ENCODE results near the gene TMPRSS4.

TMPRSS4 gene

GRCh38 chr11:118076754-118077281, at the start of gene TMPRSS4:
Gene TMPRSS4 (plus strand): TSS chr11:118077078. CDS start chr11:118077303, 225 bp downstream.
- no peak for DNase-seq (ENCODE audit: low spot score)

GRCh38 chr11:118027694-118028093, 49.2 kb upstream of the TMPRSS4 start:
- no peak for DNase-seq (ENCODE audit: low spot score)

- no peak for DNase-seq (ENCODE audit: low spot score)
These were observed 48.3 kb upstream of the TMPRSS4 start for GRCh38 chr11:118028626-118029025.

GRCh38 chr11:118033443-118033842, 43.4 kb upstream of the TMPRSS4 start:
- DNase-seq (ENCODE audit: low spot score): no peak

GRCh38 chr11:118042141-118042540, 34.7 kb upstream of the TMPRSS4 start:
- DNase-seq (ENCODE audit: low spot score): no peak

GRCh38 chr11:118042796-118043195, 34.1 kb upstream of the TMPRSS4 start:
- DNase-seq (ENCODE audit: low spot score): no peak

- no peak for DNase-seq (ENCODE audit: low spot score)
These were observed 31.7 kb upstream of the TMPRSS4 start for GRCh38 chr11:118045191-118045590.

GRCh38 chr11:118046051-118046963, 30.6 kb upstream of the TMPRSS4 start:
- no peak for DNase-seq (ENCODE audit: low spot score)

GRCh38 chr11:118046964-118047700, 29.7 kb upstream of the TMPRSS4 start:
- DNase-seq (ENCODE audit: low spot score): no peak

- no peak for DNase-seq (ENCODE audit: low spot score)
These were observed 29.1 kb upstream of the TMPRSS4 start for GRCh38 chr11:118047749-118048148.

GRCh38 chr11:118048472-118049370, 28.2 kb upstream of the TMPRSS4 start:
- DNase-seq (ENCODE audit: low spot score): no peak

- DNase-seq (ENCODE audit: low spot score): no peak
These were observed 27.1 kb upstream of the TMPRSS4 start for GRCh38 chr11:118049771-118050170.

GRCh38 chr11:118050208-118050891, 26.5 kb upstream of the TMPRSS4 start:
- DNase-seq (ENCODE audit: low spot score): no peak

- DNase-seq (ENCODE audit: low spot score): no peak
These were observed 25.7 kb upstream of the TMPRSS4 start for GRCh38 chr11:118051136-118051610.

GRCh38 chr11:118051611-118052461, 25.0 kb upstream of the TMPRSS4 start:
- no peak for DNase-seq (ENCODE audit: low spot score)

GRCh38 chr11:118052581-118053206, 24.2 kb upstream of the TMPRSS4 start:
- no peak for DNase-seq (ENCODE audit: low spot score)

GRCh38 chr11:118054712-118055640, 21.9 kb upstream of the TMPRSS4 start:
- DNase-seq (ENCODE audit: low spot score): no peak

- no peak for DNase-seq (ENCODE audit: low spot score)
These were observed 20.9 kb upstream of the TMPRSS4 start for GRCh38 chr11:118055966-118056365.
